Body of pancreas (tissue), 4 donors: ENCODE results near the gene OSBPL9.

Source experiments
- POLR2A ChIP-seq, 3 donors: fragments of 450-650 bp; IDR thresholded peaks; one replicate each; pipeline ENCODE4 v1.6.1; 2016; ENCODE audit warnings: antibody characterized with exemption in 3 of 3, mild to moderate bottlenecking in 2 of 3
- TF ChIP-seq, protein P1 (sequence below), 7 experiments: fragments of 450-650 bp in 4 of 7; fragments of 200-600 bp in 3 of 7; sonication (generic) in 3 of 7; IDR thresholded peaks; one replicate each; pipeline ENCODE4 v1.5.1; 2016 to 2019; ENCODE audit warnings: antibody characterized with exemption in 7 of 7

DNA sequence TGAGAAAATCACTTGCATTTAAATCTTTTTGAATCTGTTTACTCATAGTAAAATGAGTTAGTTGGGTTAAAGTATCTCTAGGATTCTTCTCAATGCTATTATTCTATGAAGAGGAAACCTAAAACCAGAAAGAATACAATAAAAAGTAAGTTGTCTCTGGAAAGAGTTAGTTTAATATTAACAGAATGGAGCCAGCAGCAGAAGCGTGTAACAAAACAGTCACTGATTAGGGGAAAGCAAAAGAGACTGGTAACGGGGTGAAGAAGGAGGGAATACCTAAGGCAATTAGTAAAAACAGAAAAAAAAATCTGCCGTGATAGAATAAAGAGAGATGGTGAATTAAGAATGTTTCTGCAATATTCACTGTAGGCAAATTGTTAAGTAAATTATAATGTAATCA lies 201.6 kb downstream of the OSBPL9 start:
- TF ChIP-seq, protein P1, sequence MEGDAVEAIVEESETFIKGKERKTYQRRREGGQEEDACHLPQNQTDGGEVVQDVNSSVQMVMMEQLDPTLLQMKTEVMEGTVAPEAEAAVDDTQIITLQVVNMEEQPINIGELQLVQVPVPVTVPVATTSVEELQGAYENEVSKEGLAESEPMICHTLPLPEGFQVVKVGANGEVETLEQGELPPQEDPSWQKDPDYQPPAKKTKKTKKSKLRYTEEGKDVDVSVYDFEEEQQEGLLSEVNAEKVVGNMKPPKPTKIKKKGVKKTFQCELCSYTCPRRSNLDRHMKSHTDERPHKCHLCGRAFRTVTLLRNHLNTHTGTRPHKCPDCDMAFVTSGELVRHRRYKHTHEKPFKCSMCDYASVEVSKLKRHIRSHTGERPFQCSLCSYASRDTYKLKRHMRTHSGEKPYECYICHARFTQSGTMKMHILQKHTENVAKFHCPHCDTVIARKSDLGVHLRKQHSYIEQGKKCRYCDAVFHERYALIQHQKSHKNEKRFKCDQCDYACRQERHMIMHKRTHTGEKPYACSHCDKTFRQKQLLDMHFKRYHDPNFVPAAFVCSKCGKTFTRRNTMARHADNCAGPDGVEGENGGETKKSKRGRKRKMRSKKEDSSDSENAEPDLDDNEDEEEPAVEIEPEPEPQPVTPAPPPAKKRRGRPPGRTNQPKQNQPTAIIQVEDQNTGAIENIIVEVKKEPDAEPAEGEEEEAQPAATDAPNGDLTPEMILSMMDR (IDR thresholded peaks at IDR 0.05), result no peak
- TF ChIP-seq POLR2A (IDR thresholded peaks at IDR 0.05), result no peak
